Measurements from ENCODE around the gene USP9Y.

USP9Y gene

DNA sequence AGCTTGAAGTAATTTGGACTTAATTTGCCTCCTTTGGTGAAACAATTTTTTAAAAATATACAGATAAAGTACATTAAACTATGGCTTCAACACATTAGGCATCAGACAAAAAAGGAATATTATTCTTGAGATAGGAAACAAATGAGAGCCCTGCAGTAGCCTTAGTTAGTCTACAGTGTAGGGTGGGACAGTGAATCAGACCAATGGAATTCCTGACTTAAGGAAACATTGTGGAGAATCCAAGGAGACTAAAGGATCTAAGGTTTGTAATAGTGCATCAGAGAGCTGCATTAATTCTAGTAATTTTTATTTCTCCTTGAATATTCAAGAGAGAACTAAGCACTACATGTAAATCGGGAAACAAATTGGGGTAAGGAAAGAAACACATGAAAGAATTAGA lies 125.8 kb downstream of the USP9Y start:
- H3K4me3 ChIP-seq (ENCODE audit: low read depth, low read length): no peak overlapping the region
- TF ChIP-seq, protein P1, sequence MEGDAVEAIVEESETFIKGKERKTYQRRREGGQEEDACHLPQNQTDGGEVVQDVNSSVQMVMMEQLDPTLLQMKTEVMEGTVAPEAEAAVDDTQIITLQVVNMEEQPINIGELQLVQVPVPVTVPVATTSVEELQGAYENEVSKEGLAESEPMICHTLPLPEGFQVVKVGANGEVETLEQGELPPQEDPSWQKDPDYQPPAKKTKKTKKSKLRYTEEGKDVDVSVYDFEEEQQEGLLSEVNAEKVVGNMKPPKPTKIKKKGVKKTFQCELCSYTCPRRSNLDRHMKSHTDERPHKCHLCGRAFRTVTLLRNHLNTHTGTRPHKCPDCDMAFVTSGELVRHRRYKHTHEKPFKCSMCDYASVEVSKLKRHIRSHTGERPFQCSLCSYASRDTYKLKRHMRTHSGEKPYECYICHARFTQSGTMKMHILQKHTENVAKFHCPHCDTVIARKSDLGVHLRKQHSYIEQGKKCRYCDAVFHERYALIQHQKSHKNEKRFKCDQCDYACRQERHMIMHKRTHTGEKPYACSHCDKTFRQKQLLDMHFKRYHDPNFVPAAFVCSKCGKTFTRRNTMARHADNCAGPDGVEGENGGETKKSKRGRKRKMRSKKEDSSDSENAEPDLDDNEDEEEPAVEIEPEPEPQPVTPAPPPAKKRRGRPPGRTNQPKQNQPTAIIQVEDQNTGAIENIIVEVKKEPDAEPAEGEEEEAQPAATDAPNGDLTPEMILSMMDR (IDR thresholded peaks at IDR 0.05; ENCODE audit: borderline replicate concordance, insufficient read depth, low read depth, low read length): no peak

DNA sequence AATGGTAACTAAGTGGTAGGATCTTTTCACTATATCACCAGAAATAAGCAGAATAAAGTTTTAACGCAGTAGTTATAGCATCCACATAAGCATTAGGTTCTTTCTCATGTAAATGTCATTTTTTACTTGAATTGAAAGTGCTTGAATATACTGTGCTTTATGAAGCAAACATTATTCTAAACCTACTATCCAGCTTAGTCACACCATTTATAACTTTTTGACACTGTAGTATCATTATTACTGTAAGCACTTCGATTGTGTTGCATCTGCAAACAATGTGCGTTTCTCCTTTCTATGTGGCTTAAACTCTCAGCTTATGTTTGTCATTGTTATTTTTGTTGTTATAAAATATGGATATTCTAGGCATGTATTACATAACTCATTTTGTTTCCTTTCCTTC lies 132.3 kb downstream of the USP9Y start:
- TF ChIP-seq, protein P1 (IDR thresholded peaks at IDR 0.05; ENCODE audit: borderline replicate concordance, insufficient read depth, low read depth, low read length): no peak
- H3K4me3 ChIP-seq (ENCODE audit: low read depth, low read length): no peak overlapping the region

DNA sequence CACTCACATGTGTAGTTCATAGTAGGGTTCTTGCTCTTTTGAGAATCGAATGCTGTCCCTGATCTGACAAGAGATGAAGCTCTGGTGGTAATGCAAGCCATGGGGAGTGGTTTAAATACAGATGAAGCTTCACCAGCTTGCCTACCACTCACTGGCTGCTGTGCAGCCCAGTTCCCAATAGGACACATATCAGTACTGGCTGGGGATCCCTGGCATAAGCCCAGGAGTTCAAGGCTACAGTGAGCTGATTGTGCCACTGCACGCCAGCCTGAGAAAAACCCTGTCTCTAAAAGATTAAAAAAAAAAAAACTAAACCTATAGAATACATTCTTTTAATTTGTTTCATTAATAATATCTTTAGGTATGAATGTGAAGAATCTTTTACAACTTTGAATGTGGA lies 136.5 kb downstream of the USP9Y start:
- TF ChIP-seq, protein P1 (IDR thresholded peaks at IDR 0.05; ENCODE audit: borderline replicate concordance, insufficient read depth, low read depth, low read length): no peak
- no peak overlapping the region for H3K4me3 ChIP-seq (ENCODE audit: low read depth, low read length)

DNA sequence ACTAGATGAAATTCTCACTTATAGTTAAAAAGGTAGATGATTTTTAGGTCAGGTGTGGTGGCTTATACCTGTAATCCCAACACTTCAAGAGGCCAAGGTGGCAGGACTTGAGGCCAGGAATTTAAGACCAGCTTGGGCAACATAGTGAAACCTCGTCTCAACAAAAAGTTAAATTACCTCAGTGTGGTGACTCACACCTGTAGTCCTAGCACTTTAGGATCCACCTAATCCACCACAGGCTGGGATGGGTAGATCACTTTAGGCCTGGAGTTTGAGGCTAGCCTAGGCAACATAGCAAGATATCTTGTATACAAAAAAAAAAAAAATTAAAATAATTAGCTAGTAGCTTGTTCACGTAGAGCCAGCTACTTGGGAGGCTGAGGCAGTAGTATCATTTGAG lies 140.3 kb downstream of the USP9Y start:
- H3K4me3 ChIP-seq (ENCODE audit: low read depth, low read length): no peak overlapping the region
- TF ChIP-seq, protein P1 (IDR thresholded peaks at IDR 0.05; ENCODE audit: borderline replicate concordance, insufficient read depth, low read depth, low read length): no peak

DNA sequence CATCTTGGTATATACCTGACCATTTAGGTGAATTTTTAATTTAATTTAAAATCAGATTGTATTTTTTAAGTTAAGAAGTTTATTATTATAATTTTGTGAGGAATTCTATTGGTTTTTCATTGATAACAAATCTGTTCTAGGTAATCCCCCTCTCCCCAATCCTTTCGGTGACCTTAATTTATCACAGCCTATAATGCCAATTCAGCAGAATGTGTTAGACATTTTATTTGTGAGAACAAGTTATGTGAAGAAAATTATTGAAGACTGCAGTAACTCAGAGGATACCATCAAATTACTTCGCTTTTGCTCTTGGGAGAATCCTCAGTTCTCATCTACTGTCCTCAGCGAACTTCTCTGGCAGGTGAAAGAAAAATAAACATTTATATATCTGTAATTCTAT lies 145.8 kb downstream of the USP9Y start:
- TF ChIP-seq, protein P1 (IDR thresholded peaks at IDR 0.05; ENCODE audit: borderline replicate concordance, insufficient read depth, low read depth, low read length): no peak
- H3K4me3 ChIP-seq (ENCODE audit: low read depth, low read length): no peak overlapping the region

DNA sequence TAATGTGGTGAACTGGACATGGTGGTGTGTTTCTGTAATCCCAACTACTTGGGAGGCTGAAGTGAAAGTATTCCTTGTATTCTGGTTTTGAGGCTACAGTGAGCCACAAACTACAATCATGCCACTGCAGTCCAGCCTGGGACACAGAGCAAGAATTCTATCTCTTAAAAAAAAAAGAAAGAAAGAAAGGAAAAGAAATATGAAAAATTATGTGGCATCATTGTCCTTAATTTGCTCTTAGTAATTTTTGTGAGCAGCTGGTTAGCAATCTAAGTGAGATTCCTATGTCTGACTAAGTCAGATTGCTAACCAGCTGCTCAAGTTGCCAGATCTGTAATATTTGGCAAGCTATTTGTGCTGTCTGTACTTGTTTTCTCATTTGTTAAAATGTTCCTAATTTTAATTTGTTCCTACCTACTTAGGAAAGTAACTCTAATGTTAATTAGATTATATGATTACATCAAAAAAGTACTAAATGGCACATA lies 154.8 kb downstream of the USP9Y start:
- TF ChIP-seq, protein P1 (IDR thresholded peaks at IDR 0.05; ENCODE audit: borderline replicate concordance, insufficient read depth, low read depth, low read length): no peak
- no peak overlapping the region for H3K4me3 ChIP-seq (ENCODE audit: low read depth, low read length)

DNA sequence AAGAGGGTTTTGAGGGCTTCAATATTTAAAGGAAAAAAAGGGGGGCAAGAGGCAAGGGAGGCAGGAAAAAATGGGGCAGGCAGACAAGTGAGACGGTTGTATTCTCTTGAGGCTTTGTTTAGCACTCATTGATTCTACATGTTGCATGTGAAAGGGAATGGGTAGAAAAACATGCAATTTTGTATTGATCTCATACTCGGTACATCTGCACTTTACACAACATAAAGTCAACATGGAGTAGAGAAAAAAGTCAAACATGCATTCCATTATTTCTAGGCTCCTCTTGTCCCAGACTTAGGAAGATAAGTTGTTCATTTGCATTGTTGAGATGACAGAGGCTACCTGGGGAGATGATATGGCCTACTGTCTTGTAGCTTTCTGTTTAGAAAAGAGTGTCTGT lies 166.9 kb downstream of the USP9Y start:
- TF ChIP-seq, protein P1 (IDR thresholded peaks at IDR 0.05; ENCODE audit: borderline replicate concordance, insufficient read depth, low read depth, low read length): no peak

More for the DNA sequence above, 166.9 kb downstream of the USP9Y start:
- H3K4me3 ChIP-seq (ENCODE audit: low read depth, low read length): no peak overlapping the region
